ENCODE measurements around the gene SORCS2.
A peak's percentile ranks its signal among the peaks of the same experiment; 100 is the strongest.
"Not testable (repeated sequence)": the region's sequence is repeated elsewhere in the genome, so short reads cannot be mapped to it uniquely, and the experiment has no call there.

Gene SORCS2

GRCh38 chr4:7434141-7434765 is 241.9 kb downstream of the SORCS2 start:
- DNase-seq = no peak

- DNase-seq = no peak
These were observed 242.4 kb downstream of the SORCS2 start, which contains the start of gene PSAPL1 for GRCh38 chr4:7434766-7435150. Gene PSAPL1 (minus strand): TSS chr4:7434930. CDS start chr4:7434879, 51 bp downstream.

DNA sequence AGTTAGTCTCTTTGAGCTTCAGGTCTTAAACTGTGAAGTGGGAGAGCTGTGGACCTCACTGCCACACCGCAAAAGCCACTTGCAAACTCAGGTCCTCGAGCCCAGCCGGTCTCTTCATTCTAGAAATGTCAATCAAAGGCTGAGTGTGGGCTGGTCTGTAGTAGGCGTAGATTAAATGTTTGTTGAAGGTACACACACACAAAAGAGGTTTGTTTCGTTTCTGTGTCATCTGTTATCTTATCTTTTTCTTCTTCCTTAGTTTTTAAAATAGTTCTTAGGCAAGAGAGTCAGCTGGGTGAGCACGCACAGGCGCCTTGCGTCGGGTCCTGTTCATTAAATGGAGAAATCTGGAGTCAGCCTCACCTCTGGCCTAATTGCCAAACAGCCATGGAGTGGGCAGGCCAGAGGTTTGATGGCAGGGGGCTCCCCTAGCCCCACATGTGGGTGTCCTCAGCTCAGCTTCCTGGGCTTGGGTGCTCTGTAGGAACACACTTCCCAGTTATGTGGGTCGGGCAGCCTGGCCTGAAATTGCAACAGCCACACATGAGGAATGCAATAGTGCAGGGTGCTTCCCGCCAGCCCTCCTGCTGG is 243.2 kb downstream of the SORCS2 start:
- no peak for DNase-seq

GRCh38 chr4:7436256-7436655 is 243.9 kb downstream of the SORCS2 start:
- no peak for DNase-seq

GRCh38 chr4:7439699-7440098 is 247.4 kb downstream of the SORCS2 start:
- DNase-seq = no peak

DNA sequence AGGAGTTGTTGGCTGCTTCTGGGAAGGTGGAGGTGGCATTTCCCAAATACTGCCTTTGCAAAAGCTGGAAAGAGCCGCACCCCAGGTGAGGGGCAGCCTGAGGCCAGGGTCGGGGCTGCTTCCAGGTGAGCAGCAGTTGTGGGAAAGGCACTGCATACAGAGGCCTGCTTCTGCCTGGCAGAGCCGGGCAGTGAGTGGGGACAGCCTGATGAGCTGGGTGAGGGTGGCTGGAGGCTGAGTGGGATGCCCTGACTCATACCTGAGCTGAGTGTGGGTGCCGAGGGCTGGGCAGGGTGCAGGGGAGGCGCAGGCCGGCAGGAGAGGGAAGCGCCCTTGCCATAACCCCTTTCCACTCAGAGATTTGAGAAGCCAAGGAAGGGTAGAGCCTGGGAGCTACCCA is 248.9 kb downstream of the SORCS2 start:
- DNase-seq = no peak

DNA sequence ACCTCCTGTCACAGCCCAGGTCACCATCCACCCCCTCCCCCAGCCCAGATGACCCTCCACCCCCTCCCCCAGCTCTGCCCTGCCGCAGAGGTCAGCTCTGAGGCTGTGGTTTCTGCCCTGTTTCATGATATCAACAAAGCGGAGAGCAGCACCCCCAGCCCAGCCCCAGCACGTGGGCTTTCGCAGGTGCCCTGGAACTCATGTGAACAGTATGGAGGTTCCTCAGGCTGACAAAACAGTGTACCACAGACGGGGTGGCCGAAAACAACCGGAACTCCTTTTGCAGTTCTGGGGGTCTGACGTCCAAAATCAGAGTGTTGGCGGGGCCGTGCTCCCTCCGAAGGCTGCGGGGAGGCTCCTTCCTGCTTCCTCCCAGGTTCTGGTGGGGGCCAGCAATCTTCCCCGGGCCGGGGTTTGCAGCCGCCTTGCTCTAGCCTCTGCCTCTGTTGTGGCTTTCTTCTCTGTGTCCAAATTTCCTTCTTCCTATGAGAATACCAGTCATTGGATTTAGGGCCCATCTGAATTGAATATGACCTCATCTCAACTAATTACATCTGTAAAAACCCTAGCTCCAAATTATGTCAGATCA is 250.3 kb downstream of the SORCS2 start:
- no peak for DNase-seq

GRCh38 chr4:7444314-7444713 is 252.0 kb downstream of the SORCS2 start:
- no peak for DNase-seq

GRCh38 chr4:7444731-7445130 is 252.4 kb downstream of the SORCS2 start:
- DNase-seq = no peak

DNA sequence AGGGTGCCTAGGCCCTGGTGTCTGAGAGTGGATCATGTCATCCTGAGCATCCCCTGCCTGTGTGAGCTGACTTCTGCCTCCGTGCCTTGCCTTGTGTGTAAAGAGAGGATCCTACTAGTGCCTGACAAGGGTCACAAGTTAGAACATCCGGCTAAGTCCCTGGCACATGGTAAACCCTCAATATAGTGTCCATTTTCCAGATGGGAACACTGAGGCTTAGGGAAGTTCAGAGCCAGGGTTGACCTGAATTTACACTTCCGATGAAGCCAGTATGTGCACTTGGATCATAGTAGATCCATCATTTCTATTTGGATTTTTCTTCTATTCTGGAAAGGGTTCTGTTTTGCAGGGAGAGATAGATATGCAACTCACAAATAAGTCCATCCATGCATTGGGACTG is 254.9 kb downstream of the SORCS2 start:
- no peak for DNase-seq

DNA sequence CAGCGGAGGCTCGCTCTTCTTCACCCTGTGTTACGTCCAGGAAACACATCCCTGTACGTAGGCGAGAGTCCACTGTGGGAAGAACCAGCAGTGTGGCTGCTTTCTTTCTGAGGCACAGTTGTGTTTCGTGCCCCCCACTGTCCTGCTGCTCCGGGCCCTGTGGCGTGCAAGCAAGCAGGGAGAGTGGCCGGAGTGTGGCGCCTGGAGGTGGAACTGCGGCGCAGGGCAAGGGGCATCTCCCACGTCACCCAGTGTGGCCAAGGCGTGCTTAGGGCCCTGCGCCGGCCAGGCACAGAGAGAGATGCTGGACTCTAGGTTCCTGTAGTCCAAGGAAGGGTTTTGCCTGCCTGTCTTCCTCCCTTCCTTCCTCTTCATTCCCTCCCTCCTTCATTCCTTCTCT is 255.7 kb downstream of the SORCS2 start:
- no peak for DNase-seq

DNA sequence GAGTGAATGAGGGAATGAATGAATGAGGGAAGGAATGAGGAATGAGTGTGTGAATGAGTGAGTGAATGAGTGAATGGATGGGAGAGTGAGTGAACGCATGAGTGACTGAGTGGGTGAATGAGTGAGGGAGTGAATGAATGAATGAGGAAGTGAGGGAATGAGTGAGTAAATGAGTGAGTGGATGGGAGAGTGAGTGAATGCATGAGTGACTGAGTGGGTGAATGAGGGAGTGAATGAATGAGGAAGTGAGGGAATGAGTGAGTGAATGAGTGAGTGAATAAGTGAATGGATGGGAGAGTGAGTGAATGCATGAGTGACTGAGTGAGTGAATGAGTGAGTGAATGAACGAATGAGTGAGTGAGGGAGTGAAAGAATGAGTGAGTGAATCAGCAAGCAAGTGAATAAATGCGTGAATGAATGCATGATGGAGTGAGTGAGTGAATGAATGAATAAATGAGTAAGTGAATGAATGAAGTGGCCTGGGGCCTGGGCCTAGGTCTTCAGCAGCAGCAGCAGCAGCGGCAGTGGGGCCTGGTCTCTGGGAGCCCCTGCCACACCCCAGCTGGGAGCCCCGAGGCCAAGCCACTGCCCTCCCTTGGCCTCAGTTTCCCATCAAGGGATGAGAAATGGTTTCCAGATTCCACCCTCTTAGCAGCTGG is 258.6 kb downstream of the SORCS2 start:
- DNase-seq = no peak

DNA sequence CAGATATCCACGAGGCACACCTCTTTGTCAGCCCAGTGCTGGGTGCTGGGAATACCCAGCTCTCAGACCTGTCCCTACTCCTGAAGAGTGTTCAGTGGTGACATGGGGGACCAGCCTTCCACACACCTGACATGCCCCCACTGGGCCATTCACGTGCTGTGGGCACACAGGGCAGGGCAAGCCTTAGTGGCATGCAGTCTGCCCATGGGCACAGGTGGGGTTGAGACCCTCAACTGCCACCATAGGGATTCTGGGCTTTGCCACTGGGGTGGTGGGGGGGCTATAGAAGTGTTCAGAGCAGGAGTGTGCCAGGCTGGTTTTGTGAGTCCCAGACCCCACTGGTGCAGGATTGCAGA is 259.1 kb downstream of the SORCS2 start:
- no peak for DNase-seq

DNA sequence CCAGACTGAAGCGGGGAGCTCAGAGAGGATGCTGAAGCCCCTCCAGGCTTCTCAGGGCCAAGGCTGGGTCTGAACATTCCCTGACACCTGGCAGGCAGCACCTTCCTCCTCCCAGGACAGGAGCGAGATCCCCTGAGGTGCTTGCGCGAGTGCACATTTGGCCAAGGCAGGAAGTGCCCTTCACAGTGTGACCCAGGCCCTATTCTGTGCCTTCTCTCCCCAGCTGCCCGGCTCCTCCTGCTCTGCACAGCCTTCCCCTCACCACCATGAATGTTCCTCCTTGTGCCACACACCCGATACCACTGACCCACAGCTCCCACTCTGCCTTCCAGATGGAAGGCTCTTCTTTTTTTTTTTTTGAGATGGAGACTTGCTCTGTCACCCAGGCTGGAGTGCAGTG is 259.5 kb downstream of the SORCS2 start:
- no peak for DNase-seq

- not testable (repeated sequence) for DNase-seq
These were observed 260.5 kb downstream of the SORCS2 start for GRCh38 chr4:7452802-7453201.

GRCh38 chr4:7457201-7458065 is 265.1 kb downstream of the SORCS2 start:
- DNase-seq = no peak

- DNase-seq = no peak
These were observed 265.7 kb downstream of the SORCS2 start for GRCh38 chr4:7458066-7458425.

DNA sequence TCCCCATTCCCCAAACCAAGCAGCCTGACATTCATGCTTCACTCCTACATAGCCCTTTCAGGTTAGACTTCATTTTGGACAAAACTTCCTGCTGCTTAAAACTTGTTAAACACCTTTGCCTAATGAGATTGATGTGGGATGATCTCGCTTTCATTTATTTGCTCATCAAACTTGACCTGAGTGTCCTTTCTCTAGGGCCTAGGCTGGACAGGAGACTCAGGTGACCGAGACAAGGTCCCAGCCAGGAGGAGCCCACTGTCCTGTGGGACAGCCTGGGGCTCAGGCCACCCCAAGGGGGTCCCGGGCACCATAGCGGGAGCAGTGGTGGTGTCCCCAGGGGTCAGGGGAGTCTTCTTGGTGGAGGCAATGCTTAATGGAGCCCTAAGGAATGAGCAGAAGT is 266.1 kb downstream of the SORCS2 start:
- DNase-seq = no peak

DNA sequence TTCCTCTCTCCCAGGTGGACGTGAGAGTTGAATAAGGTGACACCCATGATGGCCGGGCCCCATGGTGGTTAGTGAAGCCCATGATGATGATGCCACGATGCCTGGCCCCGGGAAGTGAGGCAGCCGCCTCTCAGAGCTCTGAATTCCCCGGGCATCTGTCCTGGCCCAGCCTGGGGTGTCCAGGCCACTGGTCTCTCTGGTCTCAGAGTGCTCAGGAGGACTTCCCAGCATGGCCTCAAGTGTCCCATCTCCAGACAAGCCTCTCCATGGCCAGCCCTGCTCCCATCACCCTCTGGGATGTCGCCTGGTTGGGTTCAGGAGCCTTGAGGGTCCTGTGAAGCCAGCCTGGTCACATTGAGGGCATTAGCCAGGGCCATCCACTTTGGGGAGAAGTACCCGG is 267.1 kb downstream of the SORCS2 start:
- no peak for DNase-seq

DNA sequence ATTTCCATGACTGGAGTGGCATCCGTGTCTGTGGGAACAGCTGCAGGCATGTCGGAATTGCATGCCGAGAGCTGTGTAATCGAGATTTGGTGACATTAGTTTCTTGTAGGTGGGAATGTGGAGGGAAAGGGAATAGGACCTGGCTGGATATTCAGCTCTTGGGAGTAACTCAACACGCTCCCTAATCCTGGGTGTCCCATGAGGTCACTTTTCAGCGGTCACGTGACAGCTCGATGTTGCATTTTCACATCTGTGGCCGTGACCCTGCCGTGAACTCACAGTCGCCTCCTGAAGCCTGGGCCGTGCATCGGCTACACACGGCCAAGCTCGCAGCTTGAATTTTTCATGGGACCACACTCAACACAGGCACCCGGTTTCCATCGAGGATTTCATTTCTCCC is 268.2 kb downstream of the SORCS2 start:
- DNase-seq = no peak

DNA sequence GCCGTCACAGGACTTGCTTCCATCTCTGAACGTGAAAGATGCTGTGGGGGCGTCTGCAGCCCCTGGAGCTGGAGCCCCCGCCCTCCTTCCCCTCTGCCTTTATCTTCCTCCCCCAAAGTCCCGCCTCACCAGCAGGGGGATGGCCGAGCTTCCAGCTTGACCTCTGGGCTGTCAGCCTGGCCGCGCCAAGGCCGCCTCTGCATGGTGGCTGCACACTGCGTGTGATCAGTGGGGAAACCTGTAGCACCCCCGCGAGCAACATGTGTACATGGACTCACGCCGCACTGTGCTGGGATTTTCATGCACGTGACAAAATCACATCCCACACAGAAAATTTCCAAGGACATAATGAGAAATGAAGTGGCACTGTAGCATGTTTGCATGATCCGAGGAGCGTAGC is 268.9 kb downstream of the SORCS2 start:
- DNase-seq = no peak

GRCh38 chr4:7462509-7462971 is 270.2 kb downstream of the SORCS2 start:
- peak; percentile 67 for DNase-seq

- DNase-seq = no peak
These were observed 271.4 kb downstream of the SORCS2 start for GRCh38 chr4:7463566-7464258.
